Cardiac muscle cell (in vitro differentiated cells and primary cell): ENCODE data around the gene SART1. TPM values are rescaled to one million over a fixed set of nuclear protein-coding genes. Genes with fewer than 3 reads are reported as not detected.

ENCODE experiments used
- DNase-seq, 2 donors: peaks; one replicate each; pipeline versions ENCODE4 v3.0.0 to v3.0.0-alpha.2; 2010 to 2017; ENCODE audit warnings: low read depth in 1 of 2, low spot score in 1 of 2
- H3K27ac ChIP-seq: fragments of 200-600 bp; sonication (generic); 2 replicates; pipeline ENCODE4 v1.5.1; 2016
- H3K27me3 ChIP-seq: fragments of 200-600 bp; sonication (generic); 2 replicates; pipeline ENCODE4 v1.6.0; 2016; ENCODE audit warnings: control low read depth
- H3K36me3 ChIP-seq: fragments of 200-600 bp; sonication (generic); 2 replicates; pipeline ENCODE4 v1.5.1; 2016; ENCODE audit warnings: control low read depth
- H3K4me1 ChIP-seq: fragments of 200-600 bp; sonication (generic); 2 replicates; pipeline ENCODE4 v1.8.1; 2017; ENCODE audit warnings: low read depth, mild to moderate bottlenecking, mixed run types
- H3K4me3 ChIP-seq: fragments of 200-600 bp; sonication (generic); 2 replicates; pipeline ENCODE4 v1.5.1; 2016; ENCODE audit warnings: mild to moderate bottlenecking
- H3K9me3 ChIP-seq: fragments of 200-600 bp; sonication (generic); 2 replicates; pipeline ENCODE4 v1.5.1; 2017; ENCODE audit warnings: low read depth, mild to moderate bottlenecking, control low read depth
- polyA plus RNA-seq: library from polyadenylated mRNA; unstranded; fragments of >200 nt; fragmentation: Nextera tagmentation; extraction: Ambion mirVana; gene quantifications from 2 replicates; pipeline ENCODE4 v1.2.1, GENCODE V29; 2016
- total RNA-seq: library from RNA; depleted of rRNA; stranded (reverse); fragments of >200 nt; gene quantifications from 2 replicates; pipeline ENCODE4 v1.2.3, GENCODE V29; 2016
- TF ChIP-seq, protein P1 (sequence below): IDR thresholded peaks from 2 replicates; pipeline ENCODE4 v1.5.1; 2012; ENCODE audit warnings: low read depth, mild to moderate bottlenecking, low read length

SART1 gene
- total and polyA plus RNA-seq, 2 experiments from 2014 or later, result 51.6 to 55.7 TPM

DNA sequence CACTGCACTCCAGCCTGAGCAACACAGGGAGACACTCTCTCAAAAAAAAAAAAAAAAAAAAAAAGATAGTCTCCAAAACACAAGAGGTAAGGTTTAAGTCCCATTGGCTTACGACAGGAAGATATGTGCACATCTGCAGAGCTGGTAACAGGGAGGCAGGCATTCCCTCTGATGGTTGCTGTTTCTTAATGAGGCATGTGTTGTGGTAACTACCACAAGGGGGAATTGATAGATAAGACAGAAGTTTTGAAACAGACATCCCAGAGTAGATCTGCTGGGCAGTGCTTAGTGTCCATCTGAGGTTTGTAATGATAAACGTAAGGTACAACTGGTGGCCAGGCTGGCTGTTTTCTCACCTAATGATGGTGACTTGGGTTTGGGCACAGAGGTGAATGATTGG, 35.8 kb downstream of the SART1 start:
- Histone ChIP-seq H3K36me3 (peaks cover 28% of the 10 kb centered on the region), H3K9me3 (no peaks in the 10 kb centered on the region), H3K27me3 (no peaks in the 10 kb centered on the region), H3K27ac (no peak overlapping the region), H3K4me1 (no peaks in the 10 kb centered on the region), H3K4me3 (no peak overlapping the region)
- TF ChIP-seq, protein P1, sequence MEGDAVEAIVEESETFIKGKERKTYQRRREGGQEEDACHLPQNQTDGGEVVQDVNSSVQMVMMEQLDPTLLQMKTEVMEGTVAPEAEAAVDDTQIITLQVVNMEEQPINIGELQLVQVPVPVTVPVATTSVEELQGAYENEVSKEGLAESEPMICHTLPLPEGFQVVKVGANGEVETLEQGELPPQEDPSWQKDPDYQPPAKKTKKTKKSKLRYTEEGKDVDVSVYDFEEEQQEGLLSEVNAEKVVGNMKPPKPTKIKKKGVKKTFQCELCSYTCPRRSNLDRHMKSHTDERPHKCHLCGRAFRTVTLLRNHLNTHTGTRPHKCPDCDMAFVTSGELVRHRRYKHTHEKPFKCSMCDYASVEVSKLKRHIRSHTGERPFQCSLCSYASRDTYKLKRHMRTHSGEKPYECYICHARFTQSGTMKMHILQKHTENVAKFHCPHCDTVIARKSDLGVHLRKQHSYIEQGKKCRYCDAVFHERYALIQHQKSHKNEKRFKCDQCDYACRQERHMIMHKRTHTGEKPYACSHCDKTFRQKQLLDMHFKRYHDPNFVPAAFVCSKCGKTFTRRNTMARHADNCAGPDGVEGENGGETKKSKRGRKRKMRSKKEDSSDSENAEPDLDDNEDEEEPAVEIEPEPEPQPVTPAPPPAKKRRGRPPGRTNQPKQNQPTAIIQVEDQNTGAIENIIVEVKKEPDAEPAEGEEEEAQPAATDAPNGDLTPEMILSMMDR, result no peak
- DNase-seq, result peak in 1 of 2 donors; percentile 33

DNA sequence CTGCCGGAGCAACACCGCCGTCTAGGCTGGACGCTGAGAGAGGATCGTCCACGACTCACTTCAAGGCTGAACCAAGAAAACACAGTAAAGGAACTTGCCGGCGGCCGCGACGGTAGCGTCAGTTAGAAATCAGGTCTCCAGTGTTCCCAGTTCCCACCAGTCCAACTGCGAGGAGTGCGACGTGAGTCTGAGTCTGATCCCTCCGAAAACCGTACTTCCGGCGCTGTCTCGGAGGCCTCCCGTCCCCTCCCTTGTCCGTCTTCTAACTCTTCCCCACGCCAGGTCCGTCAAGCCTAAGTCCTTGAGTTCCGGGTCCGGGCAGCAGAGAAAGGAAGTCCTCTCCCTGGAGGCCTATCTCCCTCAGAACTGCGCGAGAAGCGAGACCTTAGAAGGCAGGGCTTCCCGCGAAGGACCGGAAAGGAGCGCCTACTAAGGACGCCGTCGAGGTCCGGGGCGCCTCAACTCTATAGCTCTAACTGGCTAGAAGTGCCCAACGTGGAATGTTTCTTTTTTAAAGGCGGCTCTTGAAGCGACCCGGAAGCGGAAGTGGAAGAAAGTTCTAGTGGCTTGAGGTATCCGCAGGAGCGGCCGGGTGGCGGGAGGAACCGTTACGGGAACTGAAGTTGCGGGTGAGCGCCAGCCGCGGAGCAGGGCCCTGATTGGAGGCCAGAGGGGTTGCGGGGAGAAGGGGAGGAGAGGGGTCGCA, 40.6 kb downstream of the SART1 start, which contains the start of the genes BANF1 and EIF1AD:
TSS of gene BANF1 (plus strand) at position 562 of the 706 bp plus-strand sequence. CDS start 748 bp downstream, outside the sequence.
TSS of gene EIF1AD (minus strand) at position 216 of the 706 bp plus-strand sequence. CDS start 1,768 bp downstream, outside the sequence.
- Histone ChIP-seq H3K27me3 (no peaks in the 10 kb centered on the region), H3K4me3 (peak within 1 kb of the TSS; percentile 55), H3K4me1 (no peaks in the 10 kb centered on the region), H3K27ac (peak within 1 kb of the TSS; percentile 98), H3K36me3 (peaks cover 31% of the 10 kb centered on the region), H3K9me3 (no peaks in the 10 kb centered on the region)
- DNase-seq, result peak; percentile 93 to 99
- TF ChIP-seq, protein P1, result no peak

DNA sequence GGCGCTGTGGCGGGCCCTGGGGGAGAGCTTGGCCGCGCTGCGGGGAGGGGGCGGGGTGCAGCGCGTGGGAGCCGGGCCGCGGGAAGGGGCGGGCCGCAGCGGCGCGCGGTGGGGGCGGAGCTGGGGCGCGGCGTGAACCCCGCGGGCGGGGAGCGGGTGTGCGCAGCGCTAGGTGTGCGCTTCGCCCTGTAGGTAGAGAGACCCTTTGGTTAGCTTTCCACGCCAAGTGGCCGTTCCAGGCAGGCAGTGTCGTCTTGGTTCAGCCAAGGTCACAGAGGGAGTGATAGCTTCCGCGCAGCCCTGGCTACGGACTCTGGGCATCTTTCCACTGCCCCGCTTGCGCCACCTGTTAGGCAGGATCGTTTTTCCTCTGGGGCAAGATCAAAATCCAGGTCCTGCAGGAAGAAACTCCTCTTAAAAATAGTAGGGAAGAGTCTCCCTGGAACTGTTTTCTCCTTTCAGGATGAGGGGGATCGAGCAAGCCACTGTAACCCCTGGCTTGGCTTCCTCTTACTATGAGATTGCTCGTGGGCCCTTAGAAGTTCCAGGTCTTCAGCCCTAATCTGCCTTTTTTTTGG, 41.2 kb downstream of the SART1 start:
- DNase-seq, result peak; percentile 57
- Histone ChIP-seq H3K36me3 (peaks cover 26% of the 10 kb centered on the region), H3K4me3 (peak overlapping the region; percentile 55), H3K4me1 (no peaks in the 10 kb centered on the region), H3K27me3 (no peaks in the 10 kb centered on the region), H3K27ac (peak overlapping the region; percentile 98), H3K9me3 (no peaks in the 10 kb centered on the region)
- TF ChIP-seq, protein P1, result no peak

DNA sequence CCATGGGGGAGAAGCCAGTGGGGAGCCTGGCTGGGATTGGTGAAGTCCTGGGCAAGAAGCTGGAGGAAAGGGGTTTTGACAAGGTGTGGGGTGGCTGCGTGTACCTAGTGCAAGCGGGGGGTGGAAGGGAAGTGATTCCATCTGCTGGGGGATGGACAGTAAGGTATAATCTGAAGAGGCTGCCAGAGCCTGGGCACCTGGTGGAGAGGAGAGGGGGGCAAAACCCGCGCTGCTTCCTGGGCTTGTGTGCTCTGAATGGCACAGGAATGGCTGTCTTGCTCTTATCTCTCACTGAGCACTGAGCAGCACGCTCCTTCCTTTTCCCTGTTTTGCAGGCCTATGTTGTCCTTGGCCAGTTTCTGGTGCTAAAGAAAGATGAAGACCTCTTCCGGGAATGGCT, 41.8 kb downstream of the SART1 start:
- H3K9me3 ChIP-seq, result no peaks in the 10 kb centered on the region
- DNase-seq, result no peak
- H3K27me3 ChIP-seq, result no peaks in the 10 kb centered on the region
- H3K36me3 ChIP-seq, result peaks cover 22% of the 10 kb centered on the region
- TF ChIP-seq, protein P1, result no peak
- peak overlapping the region; percentile 98 for H3K27ac ChIP-seq
- H3K4me3 ChIP-seq, result peak overlapping the region; percentile 55
- H3K4me1 ChIP-seq, result no peaks in the 10 kb centered on the region

DNA sequence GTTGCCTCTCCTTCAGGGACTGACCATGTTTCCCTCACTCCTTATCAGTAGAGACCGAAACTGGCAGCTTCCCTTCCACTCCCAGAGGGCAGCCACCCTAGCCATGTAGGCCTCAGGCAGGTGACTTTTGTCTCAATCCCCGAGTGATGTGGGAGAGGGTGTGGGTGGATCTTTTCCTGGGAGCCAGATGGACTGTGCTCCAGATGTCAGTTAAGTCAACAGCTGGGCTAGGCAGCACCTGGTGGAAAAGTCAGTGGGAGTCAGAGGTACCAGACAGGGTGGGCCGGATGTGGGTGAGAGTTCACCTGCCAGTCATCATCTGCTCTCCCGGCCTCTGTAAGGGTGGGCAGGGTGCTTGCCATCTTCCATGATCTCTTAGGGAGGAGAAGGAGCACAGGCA, 42.7 kb downstream of the SART1 start:
- Histone ChIP-seq H3K9me3 (no peaks in the 10 kb centered on the region), H3K36me3 (peaks cover 13% of the 10 kb centered on the region), H3K4me3 (no peak overlapping the region), H3K4me1 (no peaks in the 10 kb centered on the region), H3K27ac (no peak overlapping the region), H3K27me3 (no peaks in the 10 kb centered on the region)
- TF ChIP-seq, protein P1, result no peak
- DNase-seq, result no peak
